Progenitor cell of endocrine pancreas (in vitro differentiated cells): ENCODE data around the gene PRAMEF4. TPM values are rescaled to one million over a fixed set of nuclear protein-coding genes. Genes with fewer than 3 reads are reported as not detected.
"Not testable (repeated sequence)": the region's sequence is repeated elsewhere in the genome, so short reads cannot be mapped to it uniquely, and the experiment has no call there.

Source experiments
- DNase-seq: peaks from one replicate; pipeline ENCODE4 v3.0.0; 2021; ENCODE audit warnings: low spot score; ENCODE audit not compliant: unreplicated experiment
- H3K27ac Mint-ChIP-seq: 2 replicates; pipeline ENCODE4 v1.8.0; 2021; ENCODE audit warnings: mild to moderate bottlenecking, moderate library complexity, mixed read lengths
- H3K27me3 Mint-ChIP-seq: 2 replicates; pipeline ENCODE4 v1.8.0; 2021; ENCODE audit warnings: mixed read lengths
- H3K36me3 Mint-ChIP-seq: 2 replicates; pipeline ENCODE4 v1.8.0; 2022; ENCODE audit warnings: mixed read lengths; ENCODE audit not compliant: insufficient read depth
- H3K4me1 Mint-ChIP-seq: 2 replicates; pipeline ENCODE4 v1.8.0; 2021; ENCODE audit warnings: low read depth, mixed read lengths
- H3K4me3 Mint-ChIP-seq: 2 replicates; pipeline ENCODE4 v1.8.0; 2021; ENCODE audit warnings: low read depth, mild to moderate bottlenecking, moderate library complexity, mixed read lengths
- H3K9me3 Mint-ChIP-seq: 2 replicates; pipeline ENCODE4 v1.8.0; 2021; ENCODE audit warnings: low read depth, mixed read lengths
- long read RNA-seq: library from polyadenylated mRNA; unstranded; transcript quantifications from one replicate; pipeline ENCODE4 v2.0.0, GENCODE V29; 2020
- total RNA-seq: library from RNA; stranded (reverse); gene quantifications from 2 replicates; pipeline ENCODE4 v1.2.1, GENCODE V29; 2021

The PRAMEF4 gene
- not detected in 2 replicates for total RNA-seq
- long read RNA-seq: 0 reads

GRCh38 chr1:12886101-12886500, at the start of gene PRAMEF4:
Gene PRAMEF4, minus strand, starts transcription at chr1:12886201. Its CDS starts 2,807 bp downstream, at chr1:12883394.
- H3K4me1 Mint-ChIP-seq, DNase-seq, H3K4me3 Mint-ChIP-seq, H3K27me3 Mint-ChIP-seq, H3K36me3 Mint-ChIP-seq, H3K9me3 Mint-ChIP-seq, H3K27ac Mint-ChIP-seq: not testable (repeated sequence)

- H3K27me3 Mint-ChIP-seq, H3K4me3 Mint-ChIP-seq, H3K36me3 Mint-ChIP-seq, DNase-seq, H3K27ac Mint-ChIP-seq, H3K4me1 Mint-ChIP-seq, H3K9me3 Mint-ChIP-seq: not testable (repeated sequence)
Measured at GRCh38 chr1:12924368-12924767, 38.4 kb upstream of the PRAMEF4 start.

- DNase-seq, H3K36me3 Mint-ChIP-seq, H3K27ac Mint-ChIP-seq, H3K4me3 Mint-ChIP-seq, H3K27me3 Mint-ChIP-seq, H3K4me1 Mint-ChIP-seq, H3K9me3 Mint-ChIP-seq: not testable (repeated sequence)
Measured at GRCh38 chr1:12921749-12922148, 35.7 kb upstream of the PRAMEF4 start.

GRCh38 chr1:12916310-12916709, 30.3 kb upstream of the PRAMEF4 start, which contains the start of gene PRAMEF7:
Gene PRAMEF7, plus strand, starts transcription at chr1:12916610. Its CDS starts 1,083 bp downstream, at chr1:12917693.
- not testable (repeated sequence) for H3K27ac Mint-ChIP-seq, H3K27me3 Mint-ChIP-seq, DNase-seq, H3K36me3 Mint-ChIP-seq, H3K4me1 Mint-ChIP-seq, H3K9me3 Mint-ChIP-seq, H3K4me3 Mint-ChIP-seq

GRCh38 chr1:12903793-12904572, 18.0 kb upstream of the PRAMEF4 start:
- not testable (repeated sequence) for H3K4me1 Mint-ChIP-seq, H3K27ac Mint-ChIP-seq, H3K36me3 Mint-ChIP-seq, H3K4me3 Mint-ChIP-seq, H3K27me3 Mint-ChIP-seq, DNase-seq, H3K9me3 Mint-ChIP-seq

GRCh38 chr1:12899186-12899585, 13.2 kb upstream of the PRAMEF4 start:
- not testable (repeated sequence) for H3K36me3 Mint-ChIP-seq, H3K9me3 Mint-ChIP-seq

GRCh38 chr1:12898170-12898569, 12.2 kb upstream of the PRAMEF4 start, which contains the start of gene PRAMEF10:
Gene PRAMEF10, minus strand, starts transcription at chr1:12898270. Its CDS starts 2,423 bp downstream, at chr1:12895847.
- DNase-seq, H3K4me3 Mint-ChIP-seq, H3K27me3 Mint-ChIP-seq, H3K27ac Mint-ChIP-seq, H3K36me3 Mint-ChIP-seq, H3K4me1 Mint-ChIP-seq, H3K9me3 Mint-ChIP-seq: not testable (repeated sequence)

More at GRCh38 chr1:12899186-12899585, 13.2 kb upstream of the PRAMEF4 start:
- not testable (repeated sequence) for H3K27ac Mint-ChIP-seq, H3K4me1 Mint-ChIP-seq, DNase-seq, H3K4me3 Mint-ChIP-seq, H3K27me3 Mint-ChIP-seq

GRCh38 chr1:12878453-12878852, 7.5 kb downstream of the PRAMEF4 start:
- not testable (repeated sequence) for H3K27ac Mint-ChIP-seq, H3K4me3 Mint-ChIP-seq, H3K4me1 Mint-ChIP-seq, H3K9me3 Mint-ChIP-seq, DNase-seq, H3K27me3 Mint-ChIP-seq, H3K36me3 Mint-ChIP-seq

GRCh38 chr1:12863131-12863880, 22.7 kb downstream of the PRAMEF4 start:
- not testable (repeated sequence) for H3K36me3 Mint-ChIP-seq, H3K4me3 Mint-ChIP-seq, H3K27me3 Mint-ChIP-seq, H3K27ac Mint-ChIP-seq, H3K4me1 Mint-ChIP-seq, DNase-seq
- H3K9me3 Mint-ChIP-seq: peaks cover 14% of the 10 kb centered on the region

GRCh38 chr1:12856786-12857185, 29.2 kb downstream of the PRAMEF4 start, which contains the start of gene PRAMEF2:
Gene PRAMEF2, plus strand, starts transcription at chr1:12857086. Its CDS starts 1,924 bp downstream, at chr1:12859010.
- not testable (repeated sequence) for DNase-seq, H3K4me3 Mint-ChIP-seq, H3K4me1 Mint-ChIP-seq, H3K27me3 Mint-ChIP-seq, H3K27ac Mint-ChIP-seq, H3K36me3 Mint-ChIP-seq
- peaks cover 19% of the 10 kb centered on the region for H3K9me3 Mint-ChIP-seq
